ENCODE results near the gene KCNAB1.

KCNAB1 gene

DNA sequence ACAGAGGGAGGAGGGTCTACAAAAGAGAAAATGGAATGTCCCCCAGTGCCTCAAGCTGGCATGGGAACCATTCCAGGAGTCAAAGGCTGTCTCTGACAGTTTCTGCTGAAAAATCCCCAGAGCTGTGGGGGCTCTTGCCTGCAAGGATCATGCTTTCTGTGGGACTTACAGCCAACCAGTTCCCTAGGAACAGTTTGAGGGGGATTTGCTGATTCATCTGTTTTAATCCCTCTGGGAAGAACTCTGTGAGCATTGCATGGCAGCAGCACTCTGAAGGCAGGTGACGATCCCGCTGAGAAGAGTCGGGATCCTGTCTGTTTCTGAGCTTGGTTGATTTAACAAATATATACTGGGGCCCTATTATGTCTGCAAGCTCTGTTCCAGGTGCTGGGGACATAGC lies 258.5 kb downstream of the KCNAB1 start:
- DNase-seq, result no peak

DNA sequence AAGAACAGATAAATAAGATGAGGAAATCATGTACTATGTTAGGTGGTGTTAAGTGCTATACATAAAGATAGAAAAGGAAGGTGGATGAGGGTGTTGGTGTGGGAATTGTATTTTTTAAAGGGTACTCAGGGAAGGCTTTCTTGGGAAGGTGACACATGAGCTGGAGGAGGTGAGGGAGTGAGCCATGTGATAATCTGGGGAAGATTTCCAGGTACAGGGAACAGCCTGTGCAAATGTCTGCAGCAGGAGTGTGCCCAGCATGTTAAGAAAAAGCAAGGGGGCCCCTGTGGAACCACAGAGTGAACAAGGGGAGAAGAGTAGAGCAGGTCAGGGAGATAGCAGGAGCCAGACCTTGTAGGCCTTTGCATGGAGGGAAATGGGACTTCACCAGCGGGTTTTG lies 258.9 kb downstream of the KCNAB1 start:
- DNase-seq, result no peak

DNA sequence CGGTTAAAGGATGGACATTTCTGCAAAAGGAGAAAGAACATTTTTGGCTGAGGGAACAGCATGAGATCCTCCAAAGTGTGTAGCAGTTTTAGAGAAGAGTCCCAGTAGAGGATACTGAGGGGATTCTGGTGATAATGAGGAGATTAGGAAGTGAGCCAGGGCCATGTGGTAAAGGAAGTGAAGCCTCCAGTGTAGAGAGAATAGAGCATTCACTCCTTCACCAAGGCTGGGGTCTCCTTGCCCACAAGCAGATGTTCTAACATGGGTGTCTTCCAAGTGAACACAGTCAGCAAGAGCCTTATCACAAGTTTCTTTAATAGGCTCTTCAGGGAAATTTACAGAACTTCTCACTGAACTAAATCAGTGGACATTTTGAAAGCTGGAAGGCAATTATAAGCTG lies 260.9 kb downstream of the KCNAB1 start:
- no peak for DNase-seq

DNA sequence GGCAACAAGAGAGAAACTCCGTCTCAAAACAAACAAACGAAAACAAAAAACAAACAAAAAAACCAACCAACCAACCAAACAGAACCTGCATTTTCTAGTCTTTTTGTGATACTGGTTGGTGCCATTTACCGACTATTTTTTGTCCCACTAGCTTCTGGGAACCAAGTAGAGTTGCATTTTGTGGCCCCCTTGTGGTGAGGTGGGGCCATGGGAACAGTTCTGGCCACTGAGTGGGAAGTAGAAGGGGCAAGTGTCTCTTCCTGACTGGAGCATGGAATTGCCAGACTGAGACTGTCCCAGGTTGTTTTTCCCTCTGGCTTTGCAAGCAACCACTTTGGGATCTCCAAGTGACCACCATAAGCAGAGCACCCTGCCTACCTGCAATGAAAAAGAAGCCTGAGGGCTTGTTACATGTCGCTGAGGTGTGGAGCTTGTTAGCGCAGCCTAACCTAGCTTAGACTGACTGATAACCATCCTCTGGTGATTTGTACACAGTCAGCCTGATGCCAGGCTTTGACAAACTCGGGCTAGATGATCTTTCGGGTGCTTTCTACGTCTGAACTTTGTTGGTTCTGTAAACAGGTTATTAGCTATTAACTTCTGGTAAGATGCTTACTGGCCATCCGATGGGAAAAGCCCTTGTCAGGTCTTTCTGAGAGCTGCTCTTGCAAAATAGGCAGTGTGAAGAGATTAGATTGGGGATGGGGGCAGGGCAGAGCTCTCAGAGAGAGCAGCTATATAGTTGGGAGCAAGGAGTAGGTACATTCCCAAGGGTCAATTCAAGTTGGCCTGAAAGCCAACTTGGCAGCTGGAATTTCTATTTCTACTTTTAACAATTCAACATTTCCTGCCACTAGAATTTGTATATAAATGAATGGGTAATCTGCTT lies 262.3 kb downstream of the KCNAB1 start:
- no peak for DNase-seq

DNA sequence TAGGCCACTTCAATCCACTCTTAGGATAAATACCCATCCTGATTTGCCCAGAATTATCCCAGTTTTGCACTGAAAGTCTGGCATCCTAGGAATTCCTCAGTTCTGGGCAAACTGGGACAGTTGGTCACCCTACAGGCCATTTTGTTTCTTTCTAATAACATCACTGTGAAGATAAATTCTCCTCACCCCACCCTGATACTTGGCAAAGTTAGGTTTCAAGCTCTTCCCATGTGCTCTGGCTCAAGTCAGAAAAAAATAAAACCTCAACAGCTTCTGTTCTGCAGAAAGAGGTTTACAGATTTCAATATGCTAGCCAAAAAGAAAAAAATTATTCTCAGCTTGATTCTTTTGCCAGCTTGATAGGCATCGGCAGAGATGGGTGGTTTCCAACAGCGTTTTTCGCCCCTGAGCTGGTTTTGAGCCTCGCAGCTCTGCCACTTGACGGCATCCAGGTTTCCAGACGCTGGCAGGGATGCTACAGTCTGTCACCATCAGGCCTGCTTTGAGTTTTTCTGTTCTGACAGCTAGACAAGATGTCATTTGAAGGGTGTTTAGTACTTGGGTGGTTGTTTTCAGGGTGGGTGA lies 263.2 kb downstream of the KCNAB1 start:
- DNase-seq, result no peak

DNA sequence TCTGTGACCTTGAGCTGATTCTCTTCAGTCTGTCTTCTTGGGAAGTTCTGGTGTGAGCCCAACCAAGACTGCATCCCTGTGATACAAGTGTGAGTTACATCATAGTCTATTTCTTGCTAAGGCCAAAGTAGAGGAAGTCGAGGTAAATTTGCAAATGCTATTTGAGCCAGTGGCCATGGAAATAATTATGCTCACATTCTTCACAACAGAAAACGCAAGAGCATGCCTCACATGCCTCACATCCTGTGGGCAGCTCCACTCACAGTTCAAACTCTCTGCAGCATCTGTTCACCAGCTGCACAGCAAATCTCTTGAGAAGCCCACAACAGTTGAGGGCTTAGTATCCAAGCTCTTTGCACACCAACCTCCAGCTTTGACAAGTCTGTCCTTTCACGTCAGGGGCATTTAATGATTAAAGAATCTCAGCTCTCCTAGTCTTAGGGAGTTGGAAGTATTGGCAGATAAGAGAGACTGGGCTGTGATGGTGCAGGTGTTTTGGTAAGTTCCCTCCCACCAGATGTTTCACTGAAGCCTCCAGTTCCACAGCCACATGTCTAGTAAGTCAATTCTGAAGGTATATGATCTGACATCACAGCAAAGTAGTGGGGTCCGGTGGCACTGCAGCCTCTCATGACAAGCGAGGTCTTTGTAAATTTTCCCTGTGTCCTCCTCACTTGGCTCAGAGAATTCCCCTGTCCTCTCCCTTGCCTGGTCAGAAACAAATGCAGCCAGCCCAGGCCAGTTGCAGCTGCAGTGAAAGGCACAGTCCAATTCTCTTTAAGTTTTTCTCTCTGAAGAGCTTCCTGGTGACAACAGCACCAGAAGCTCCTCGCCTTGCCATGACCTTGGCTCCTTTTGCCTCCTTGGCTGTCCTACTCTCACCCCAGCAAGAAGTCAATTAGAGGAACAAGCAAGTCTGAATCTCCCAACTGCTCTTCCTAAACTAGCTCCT lies 268.4 kb downstream of the KCNAB1 start:
- no peak for DNase-seq

DNA sequence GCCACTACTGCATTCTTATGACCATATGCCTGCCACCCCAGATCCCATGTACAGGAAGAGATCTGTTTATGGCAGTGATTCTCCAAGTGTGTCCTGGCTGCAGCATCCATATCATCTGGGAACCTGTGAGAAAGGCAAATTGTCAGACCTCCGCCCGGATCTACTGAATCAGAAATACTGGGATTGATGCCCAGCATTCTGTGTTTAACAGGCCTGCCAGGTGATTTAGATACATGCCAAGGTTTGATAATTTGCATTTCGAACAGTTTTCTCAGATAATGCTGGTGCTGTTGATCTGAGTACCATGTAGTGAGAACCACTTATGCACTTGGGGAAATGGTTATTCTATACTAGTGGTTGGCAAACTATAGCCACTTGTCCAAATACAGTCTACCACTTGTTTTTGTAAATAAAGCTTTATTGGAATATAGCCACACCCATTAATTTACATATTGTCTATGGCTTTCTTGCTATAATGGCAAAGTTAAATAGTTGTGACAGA lies 269.1 kb downstream of the KCNAB1 start:
- no peak for DNase-seq

DNA sequence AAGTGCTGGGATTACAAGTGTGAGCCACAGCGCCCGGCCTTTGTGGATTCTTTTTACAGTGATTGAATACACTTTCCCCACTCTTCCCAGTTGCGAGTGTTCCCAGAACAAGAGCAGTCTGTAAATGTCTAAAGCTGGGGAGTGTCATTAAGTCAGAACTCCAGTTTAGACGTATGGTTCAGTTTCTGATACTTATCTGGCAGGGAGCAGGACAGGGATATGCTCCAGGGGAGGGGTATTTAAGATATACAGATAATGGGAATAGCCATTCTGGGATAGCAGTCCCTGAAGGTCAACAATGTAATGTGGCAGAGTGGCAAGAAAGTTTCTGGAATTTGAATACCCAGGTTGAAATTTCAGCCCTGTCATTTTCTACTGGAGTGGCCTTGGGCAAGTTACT lies 270.5 kb downstream of the KCNAB1 start:
- DNase-seq, result no peak

DNA sequence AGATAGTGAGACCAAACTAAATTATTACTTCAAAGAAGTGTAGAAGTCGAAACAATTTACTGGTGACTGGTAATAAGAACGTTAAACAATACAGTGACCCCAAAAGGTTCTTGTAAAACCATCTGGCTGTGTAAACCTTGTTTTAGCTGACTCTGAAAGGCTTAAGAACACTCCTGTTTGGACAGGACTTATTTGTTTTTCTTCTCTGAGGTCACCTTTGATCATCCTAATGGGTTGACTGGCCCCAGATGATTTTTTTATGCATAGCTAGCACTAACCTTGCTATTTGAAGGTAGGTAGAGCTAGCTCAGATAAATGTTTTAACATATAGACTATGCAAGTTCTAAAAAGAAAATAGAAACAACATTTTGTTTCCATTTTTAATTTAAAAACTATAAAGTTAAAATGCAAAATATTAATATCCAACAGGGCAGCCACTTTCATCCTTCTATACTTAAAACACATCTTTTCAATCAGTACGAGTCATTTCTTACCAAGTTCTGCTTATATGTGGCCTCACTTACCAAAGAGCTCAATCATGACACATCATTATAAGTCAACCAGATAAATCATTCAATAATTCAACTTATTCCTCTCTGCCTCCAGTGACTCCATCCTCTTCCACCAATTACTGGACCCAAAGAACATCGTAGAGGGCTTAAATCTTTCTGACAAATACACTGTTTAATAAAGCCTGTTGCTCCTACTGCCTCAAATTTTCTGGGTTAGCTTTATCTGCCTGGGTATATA lies 275.8 kb downstream of the KCNAB1 start:
- no peak for DNase-seq

DNA sequence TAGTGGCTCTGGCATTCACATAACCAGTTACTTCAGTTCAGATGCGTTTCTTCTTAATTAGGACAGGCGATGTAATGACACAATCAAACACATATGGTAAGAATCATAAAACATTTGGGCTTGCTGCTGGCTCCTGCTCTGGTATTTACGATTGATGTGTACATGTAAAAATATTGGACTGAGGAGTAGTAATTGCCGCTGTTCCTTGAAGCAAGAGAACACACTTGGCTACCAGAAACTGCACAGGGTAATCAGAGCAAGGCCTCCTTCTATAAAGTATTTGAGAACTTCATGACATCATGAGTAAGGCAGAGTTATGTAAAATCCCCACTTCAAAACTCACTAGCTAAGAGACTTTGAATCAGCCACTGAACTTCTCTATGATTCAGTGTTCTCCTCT lies 276.5 kb downstream of the KCNAB1 start:
- DNase-seq, result no peak

DNA sequence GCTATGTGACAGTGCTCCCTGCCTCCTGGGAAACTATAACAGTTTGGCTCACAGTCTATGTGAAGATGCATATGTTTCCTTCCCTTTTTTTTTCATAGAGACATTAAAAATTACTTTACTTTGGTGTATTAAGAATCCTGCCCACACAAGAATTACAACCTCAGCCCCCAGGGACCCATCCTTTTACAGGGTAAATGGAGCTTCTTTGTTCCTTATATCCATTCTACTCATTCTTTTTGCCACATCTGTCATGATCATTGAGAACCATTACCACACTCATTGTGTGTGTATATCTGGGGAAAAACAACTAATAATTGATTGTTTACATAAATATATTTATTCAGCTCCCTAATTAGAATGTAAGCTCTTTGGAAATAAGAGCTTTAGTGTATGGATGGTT lies 277.2 kb downstream of the KCNAB1 start:
- DNase-seq, result no peak

DNA sequence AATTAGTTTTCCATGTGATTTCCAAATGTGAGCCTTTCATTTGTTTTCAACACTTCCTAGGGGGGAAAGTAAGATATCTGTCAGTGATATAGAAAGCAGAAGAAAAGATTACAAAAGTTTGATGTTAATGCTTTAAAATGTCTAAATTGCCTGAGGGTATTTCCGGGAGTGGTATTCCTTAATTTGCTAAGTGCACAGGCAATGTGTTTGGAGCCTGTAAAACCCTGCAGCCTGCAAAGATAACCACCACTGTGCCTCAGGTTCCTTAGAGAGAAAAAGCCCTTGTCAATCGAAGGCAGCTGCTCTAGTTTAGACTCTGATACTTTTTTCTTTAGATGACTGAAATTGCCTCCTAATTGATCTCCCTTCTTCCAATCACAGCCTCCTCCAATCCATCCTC lies 279.7 kb downstream of the KCNAB1 start:
- no peak for DNase-seq

DNA sequence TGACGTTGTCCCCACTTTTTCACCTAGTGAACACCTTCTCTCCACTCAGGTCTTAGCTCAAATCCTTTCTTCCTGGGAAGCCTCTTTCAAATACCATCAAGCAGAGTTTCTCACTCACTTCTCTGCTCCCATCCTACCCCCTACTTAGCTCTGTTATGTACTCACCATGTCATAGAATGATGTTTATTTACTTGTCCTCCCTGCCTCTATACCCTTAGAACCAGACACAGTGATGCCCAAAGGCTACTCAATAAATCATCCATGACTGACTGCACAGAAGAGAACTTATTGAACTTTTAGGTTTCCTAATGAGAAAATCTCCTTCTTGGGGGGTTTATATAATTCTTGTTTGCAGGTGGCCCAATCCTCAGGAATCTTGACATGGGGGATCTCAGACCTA lies 280.4 kb downstream of the KCNAB1 start:
- no peak for DNase-seq

DNA sequence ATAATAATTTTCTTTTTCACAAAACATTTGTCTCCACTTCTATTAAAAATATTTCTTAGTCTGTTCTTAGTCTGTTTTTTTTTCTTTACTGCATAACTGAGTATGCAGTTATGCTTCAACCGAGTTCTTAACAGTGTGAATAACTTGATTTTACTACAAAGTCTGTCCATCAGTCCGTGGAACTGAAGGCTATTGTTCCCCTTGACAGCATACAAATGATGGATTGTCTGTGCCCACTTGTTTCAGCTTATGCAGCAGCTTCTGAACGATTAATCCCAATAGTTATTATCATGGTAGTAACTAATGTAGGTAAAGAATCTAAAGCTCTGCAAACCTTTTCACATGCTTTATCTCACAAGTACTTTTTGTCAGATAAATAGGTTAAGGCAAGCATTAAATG lies 283.8 kb downstream of the KCNAB1 start:
- DNase-seq, result no peak

DNA sequence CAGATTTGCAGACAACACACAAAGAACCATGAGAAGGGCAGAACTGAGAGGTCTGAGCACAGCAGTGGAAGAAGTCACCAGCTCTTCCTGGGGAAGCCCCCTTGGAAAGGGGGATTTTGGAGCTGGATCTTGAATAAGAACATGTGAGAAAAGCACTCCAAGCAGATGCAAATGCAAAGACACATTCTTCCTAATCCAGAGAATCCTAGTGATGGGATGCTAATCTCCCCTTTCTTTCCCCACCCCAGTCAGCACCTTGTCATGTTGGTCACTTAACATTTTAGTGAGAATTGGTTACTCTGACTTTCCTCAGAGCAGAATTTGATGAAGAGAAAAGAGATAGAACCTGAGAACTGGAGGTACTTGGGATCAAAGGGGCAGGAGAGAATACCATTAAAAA lies 286.0 kb downstream of the KCNAB1 start:
- DNase-seq, result no peak

DNA sequence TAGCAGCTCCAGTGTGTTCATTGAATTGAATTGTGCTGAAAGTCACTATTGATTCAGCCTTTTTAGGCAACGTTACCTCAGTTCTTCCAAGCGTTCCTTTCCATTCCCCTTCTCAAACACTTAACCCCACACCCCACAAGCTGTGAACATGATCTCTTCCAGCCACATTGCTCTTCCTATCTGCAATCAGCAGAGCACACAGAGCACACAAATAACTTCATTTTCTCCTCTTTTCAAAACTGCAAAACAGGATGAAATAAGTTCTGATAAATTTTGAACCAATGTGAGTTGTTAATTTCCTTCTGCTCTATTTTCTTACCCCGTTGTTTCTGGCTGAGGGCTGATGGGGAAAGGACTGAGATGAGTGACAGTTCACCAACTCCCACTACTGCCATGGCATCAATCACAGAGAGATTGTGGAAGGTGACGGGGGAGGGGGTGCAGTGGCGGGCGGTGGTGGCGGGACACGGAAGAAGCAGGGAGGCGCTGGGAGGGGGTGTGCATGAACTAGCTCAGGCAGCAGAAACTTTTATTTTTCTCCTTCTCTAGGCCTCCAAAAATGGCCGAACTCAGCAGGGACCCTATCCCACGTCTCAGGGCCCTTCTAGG lies 287.3 kb downstream of the KCNAB1 start:
- DNase-seq, result no peak

DNA sequence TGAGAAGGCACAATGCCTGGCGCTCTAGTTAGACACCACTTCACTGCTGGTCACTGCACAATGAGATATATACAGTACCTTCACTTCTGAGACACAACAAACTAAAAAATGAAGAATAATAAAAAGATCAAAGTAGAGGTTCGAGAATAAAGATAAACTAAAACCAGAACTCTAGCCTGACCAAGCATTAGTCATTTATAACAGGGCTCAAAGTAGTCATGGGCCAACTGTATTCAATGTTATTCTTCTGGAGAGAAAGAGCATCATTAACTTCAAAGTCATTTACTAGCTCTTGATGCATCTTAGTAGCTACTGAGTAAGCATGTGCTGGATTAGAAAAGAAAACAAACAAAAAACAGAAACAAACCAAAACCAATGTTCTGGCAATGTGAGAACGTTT lies 289.3 kb downstream of the KCNAB1 start:
- DNase-seq, result no peak

DNA sequence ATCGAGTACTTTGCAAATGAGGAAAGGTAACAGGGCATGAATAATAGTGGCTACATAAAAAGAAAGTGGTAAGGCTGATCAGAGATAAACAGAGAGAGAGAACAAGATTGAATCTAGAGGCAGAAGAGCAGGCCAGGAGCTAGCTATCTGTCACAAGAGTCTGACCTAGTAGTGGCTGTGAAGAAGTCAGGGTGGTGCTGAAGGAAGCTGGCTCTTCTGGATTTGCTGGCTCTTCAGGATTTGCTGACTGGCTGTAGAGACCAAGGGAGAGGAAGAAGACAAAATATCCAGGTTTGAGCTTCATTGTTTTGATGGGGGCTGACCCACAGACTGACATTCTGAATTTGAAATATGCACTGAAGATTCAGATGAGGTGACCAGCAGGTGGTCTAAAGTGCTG lies 292.2 kb downstream of the KCNAB1 start:
- no peak for DNase-seq

DNA sequence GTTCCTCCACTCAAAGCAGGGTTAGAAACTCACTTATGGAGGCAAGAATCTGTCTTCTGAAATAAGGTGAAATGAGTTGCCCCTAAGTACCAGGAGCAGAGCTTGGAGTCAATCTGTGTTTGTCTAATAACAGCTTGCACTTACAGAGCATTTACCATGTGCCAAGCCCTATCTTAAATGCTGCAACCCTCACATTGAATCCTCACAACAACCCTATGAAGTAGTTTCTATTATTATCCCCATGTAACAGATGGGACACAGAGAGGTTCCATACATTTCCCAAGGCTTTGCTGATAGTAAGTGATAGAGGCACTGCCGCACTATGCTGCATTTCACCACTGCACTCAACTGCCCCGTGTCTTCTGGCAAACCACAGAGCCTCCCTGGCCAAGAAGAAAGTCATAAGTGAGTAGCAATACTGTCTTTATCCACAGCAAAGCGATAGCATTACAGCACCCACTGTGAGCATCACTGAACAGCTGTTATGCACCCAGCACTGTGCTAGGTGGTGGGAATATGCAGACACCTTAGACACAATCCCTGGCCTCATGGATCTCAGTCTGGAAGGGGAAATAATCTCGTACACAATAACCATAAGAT lies 293.0 kb downstream of the KCNAB1 start:
- no peak for DNase-seq

DNA sequence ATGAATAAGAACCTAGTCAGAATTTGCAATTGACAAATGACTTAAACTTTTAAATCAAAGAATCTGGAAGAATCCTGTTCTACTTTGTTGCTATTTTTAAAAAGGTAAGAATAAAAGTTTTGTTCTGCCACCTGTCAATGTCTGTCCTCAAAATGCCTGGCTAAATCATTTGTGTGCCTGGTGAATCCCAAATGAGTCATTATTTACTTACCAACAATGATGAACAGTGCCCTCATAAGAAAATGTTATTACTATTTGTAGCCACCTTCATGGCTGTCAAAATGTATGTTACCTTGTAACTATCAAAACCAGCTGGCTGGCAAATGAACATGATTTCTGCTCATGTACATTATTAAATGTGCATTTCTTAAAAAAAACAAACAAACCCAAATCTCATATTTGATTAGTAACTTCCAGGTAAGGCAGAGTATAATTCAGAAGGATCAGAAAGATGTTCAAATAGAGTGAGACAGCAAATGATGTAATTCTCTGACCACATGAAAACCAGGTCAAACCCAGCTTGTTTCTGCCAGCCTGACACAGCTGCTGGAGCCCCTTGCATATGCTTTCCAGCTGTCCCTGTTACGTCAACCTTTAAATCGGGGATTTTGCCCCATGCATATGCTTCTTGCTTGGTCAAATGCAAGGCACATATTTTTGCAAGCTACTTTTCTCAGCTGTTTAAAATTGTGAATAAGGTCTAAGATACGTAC lies 296.6 kb downstream of the KCNAB1 start:
- DNase-seq, result no peak

DNA sequence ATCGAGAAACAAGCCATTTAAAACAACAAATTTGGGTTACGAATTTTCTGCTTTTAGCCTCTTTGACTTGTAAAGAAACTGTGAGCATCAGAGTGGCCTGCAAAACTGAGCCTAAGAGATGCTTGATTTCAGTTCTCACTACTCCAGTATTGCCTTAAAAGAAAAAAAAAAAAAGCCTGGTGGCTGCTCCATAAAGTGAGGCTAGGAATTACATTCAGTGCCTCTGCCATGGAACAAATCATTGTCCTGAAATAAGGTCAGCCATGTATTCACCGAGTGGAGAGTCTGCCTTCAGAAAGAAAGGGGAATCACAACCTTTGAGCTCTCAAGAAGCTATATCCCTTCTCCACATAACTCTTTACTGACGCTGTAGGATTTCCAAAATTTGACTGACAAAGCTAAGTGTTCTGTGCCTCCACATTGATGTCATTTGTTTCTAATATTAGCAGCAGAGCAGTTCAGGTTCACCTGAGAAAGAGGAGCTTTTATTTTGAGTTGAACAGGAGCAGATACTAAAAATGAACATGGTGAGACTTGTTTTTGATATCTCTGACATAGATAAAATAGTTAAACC lies 297.3 kb downstream of the KCNAB1 start:
- DNase-seq, result no peak

Data from NCI-H2227 treated with DMSO at 0.1 percent for 48 hours (cell line).